Stimulated activated memory B cell treated with anti-CD40 and anti-IgM and Interleukin-4, amounts not matched to agents 10 μg/mL and 1 μg/mL and 100 μg/mL, for 72 hours (primary cell): ENCODE measurements around the gene FILIP1L.

Experiments
- ATAC-seq: fragments of 150-1000 bp; cut with Tn5 transposase; 2 replicates; pipeline ENCODE4 v1.10.0; 2021
- H3K27ac Mint-ChIP-seq: one replicate; pipeline ENCODE4 v1.8.0; 2022; ENCODE audit warnings: mild to moderate bottlenecking, mixed read lengths
- H3K27me3 Mint-ChIP-seq: one replicate; pipeline ENCODE4 v1.8.0; 2022; ENCODE audit warnings: mixed read lengths
- H3K36me3 Mint-ChIP-seq: one replicate; pipeline ENCODE4 v1.8.0; 2022; ENCODE audit warnings: mixed read lengths
- H3K4me1 Mint-ChIP-seq: one replicate; pipeline ENCODE4 v1.8.0; 2022; ENCODE audit warnings: mixed read lengths
- H3K4me3 Mint-ChIP-seq: one replicate; pipeline ENCODE4 v1.8.0; 2022; ENCODE audit warnings: mild to moderate bottlenecking, moderate library complexity, mixed read lengths
- H3K9me3 Mint-ChIP-seq: one replicate; pipeline ENCODE4 v1.8.0; 2022; ENCODE audit warnings: mixed read lengths

Gene FILIP1L

GRCh38 chr3:100114413-100115030 lies at the start of gene FILIP1L:
FILIP1L (minus strand) TSS chr3:100114501.
- ATAC-seq = no peak
- no peaks in the 10 kb centered on the region for H3K27me3 Mint-ChIP-seq
- no peaks in the 10 kb centered on the region for H3K4me1 Mint-ChIP-seq
- no peak within 1 kb of the TSS for H3K27ac Mint-ChIP-seq
- peaks cover 17% of the 10 kb centered on the region for H3K36me3 Mint-ChIP-seq
- H3K9me3 Mint-ChIP-seq = no peaks in the 10 kb centered on the region
- H3K4me3 Mint-ChIP-seq = no peak within 1 kb of the TSS

GRCh38 chr3:100163787-100164186 lies 49.5 kb upstream of the FILIP1L start:
- no peaks in the 10 kb centered on the region for H3K9me3 Mint-ChIP-seq
- ATAC-seq = no peak
- H3K36me3 Mint-ChIP-seq = peaks cover 31% of the 10 kb centered on the region
- H3K27me3 Mint-ChIP-seq = no peaks in the 10 kb centered on the region
- no peak overlapping the region for H3K4me3 Mint-ChIP-seq
- no peaks in the 10 kb centered on the region for H3K4me1 Mint-ChIP-seq
- H3K27ac Mint-ChIP-seq = no peak overlapping the region

- Mint-ChIP-seq H3K9me3 (peaks cover 5% of the 10 kb centered on the region), H3K4me1 (no peaks in the 10 kb centered on the region), H3K27ac (no peak overlapping the region), H3K4me3 (no peak overlapping the region), H3K36me3 (peaks cover 39% of the 10 kb centered on the region), H3K27me3 (no peaks in the 10 kb centered on the region)
- ATAC-seq = no peak
Observed at GRCh38 chr3:100160521-100160920, 46.2 kb upstream of the FILIP1L start.

- no peak overlapping the region for H3K27ac Mint-ChIP-seq
- H3K9me3 Mint-ChIP-seq = peaks cover 11% of the 10 kb centered on the region
- H3K4me1 Mint-ChIP-seq = no peaks in the 10 kb centered on the region
- no peak for ATAC-seq
- H3K27me3 Mint-ChIP-seq = no peaks in the 10 kb centered on the region
- no peak overlapping the region for H3K4me3 Mint-ChIP-seq
- H3K36me3 Mint-ChIP-seq = peaks cover 48% of the 10 kb centered on the region
Observed at GRCh38 chr3:100159331-100160153, 45.2 kb upstream of the FILIP1L start.

GRCh38 chr3:100158918-100159330 lies 44.6 kb upstream of the FILIP1L start:
- Mint-ChIP-seq H3K4me1 (no peaks in the 10 kb centered on the region), H3K36me3 (peaks cover 48% of the 10 kb centered on the region), H3K4me3 (no peak overlapping the region), H3K9me3 (peaks cover 11% of the 10 kb centered on the region), H3K27me3 (no peaks in the 10 kb centered on the region), H3K27ac (no peak overlapping the region)
- no peak for ATAC-seq

GRCh38 chr3:100157685-100158084 lies 43.4 kb upstream of the FILIP1L start:
- H3K27me3 Mint-ChIP-seq = no peaks in the 10 kb centered on the region
- ATAC-seq = no peak
- H3K4me3 Mint-ChIP-seq = no peak overlapping the region
- H3K4me1 Mint-ChIP-seq = no peaks in the 10 kb centered on the region
- H3K36me3 Mint-ChIP-seq = peaks cover 57% of the 10 kb centered on the region
- H3K9me3 Mint-ChIP-seq = peaks cover 11% of the 10 kb centered on the region
- no peak overlapping the region for H3K27ac Mint-ChIP-seq

- Mint-ChIP-seq H3K4me3 (no peak overlapping the region), H3K27ac (no peak overlapping the region), H3K27me3 (no peaks in the 10 kb centered on the region), H3K4me1 (no peaks in the 10 kb centered on the region), H3K36me3 (peaks cover 66% of the 10 kb centered on the region), H3K9me3 (peaks cover 11% of the 10 kb centered on the region)
- ATAC-seq = no peak
Observed at GRCh38 chr3:100155590-100155989, 41.3 kb upstream of the FILIP1L start.

- Mint-ChIP-seq H3K4me1 (no peaks in the 10 kb centered on the region), H3K36me3 (peaks cover 65% of the 10 kb centered on the region), H3K9me3 (peaks cover 11% of the 10 kb centered on the region), H3K4me3 (no peak overlapping the region), H3K27me3 (no peaks in the 10 kb centered on the region), H3K27ac (no peak overlapping the region)
- ATAC-seq = no peak
Observed at GRCh38 chr3:100155128-100155527, 40.8 kb upstream of the FILIP1L start.

- Mint-ChIP-seq H3K9me3 (peaks cover 11% of the 10 kb centered on the region), H3K27me3 (no peaks in the 10 kb centered on the region), H3K27ac (no peak overlapping the region), H3K36me3 (peaks cover 71% of the 10 kb centered on the region), H3K4me3 (no peak overlapping the region), H3K4me1 (no peaks in the 10 kb centered on the region)
- no peak for ATAC-seq
Observed at GRCh38 chr3:100154171-100154570, 39.9 kb upstream of the FILIP1L start.

GRCh38 chr3:100151024-100151707 lies 36.9 kb upstream of the FILIP1L start:
- H3K4me1 Mint-ChIP-seq = no peaks in the 10 kb centered on the region

GRCh38 chr3:100150473-100150872 lies 36.2 kb upstream of the FILIP1L start:
- H3K36me3 Mint-ChIP-seq = peaks cover 63% of the 10 kb centered on the region
- no peaks in the 10 kb centered on the region for H3K4me1 Mint-ChIP-seq
- peaks cover 6% of the 10 kb centered on the region for H3K9me3 Mint-ChIP-seq
- ATAC-seq = no peak
- H3K27ac Mint-ChIP-seq = no peak overlapping the region
- H3K27me3 Mint-ChIP-seq = no peaks in the 10 kb centered on the region
- no peak overlapping the region for H3K4me3 Mint-ChIP-seq

More at GRCh38 chr3:100151024-100151707, 36.9 kb upstream of the FILIP1L start:
- peaks cover 67% of the 10 kb centered on the region for H3K36me3 Mint-ChIP-seq
- no peaks in the 10 kb centered on the region for H3K27me3 Mint-ChIP-seq
- no peak overlapping the region for H3K4me3 Mint-ChIP-seq
- ATAC-seq = no peak
- no peak overlapping the region for H3K27ac Mint-ChIP-seq
- peaks cover 6% of the 10 kb centered on the region for H3K9me3 Mint-ChIP-seq

- H3K9me3 Mint-ChIP-seq = peaks cover under 1% of the 10 kb centered on the region
Observed at GRCh38 chr3:100149713-100150415, 35.6 kb upstream of the FILIP1L start.

GRCh38 chr3:100149130-100149529 lies 34.8 kb upstream of the FILIP1L start:
- no peak overlapping the region for H3K4me3 Mint-ChIP-seq
- H3K27me3 Mint-ChIP-seq = no peaks in the 10 kb centered on the region
- H3K27ac Mint-ChIP-seq = no peak overlapping the region
- ATAC-seq = no peak
- H3K36me3 Mint-ChIP-seq = peaks cover 60% of the 10 kb centered on the region
- H3K9me3 Mint-ChIP-seq = peaks cover 1% of the 10 kb centered on the region
- H3K4me1 Mint-ChIP-seq = peaks cover 6% of the 10 kb centered on the region

More at GRCh38 chr3:100149713-100150415, 35.6 kb upstream of the FILIP1L start:
- peaks cover 57% of the 10 kb centered on the region for H3K36me3 Mint-ChIP-seq
- no peak overlapping the region for H3K27ac Mint-ChIP-seq
- H3K27me3 Mint-ChIP-seq = no peaks in the 10 kb centered on the region
- H3K4me3 Mint-ChIP-seq = no peak overlapping the region
- no peak for ATAC-seq
- H3K4me1 Mint-ChIP-seq = no peaks in the 10 kb centered on the region

GRCh38 chr3:100144255-100144866 lies 30.1 kb upstream of the FILIP1L start:
- no peaks in the 10 kb centered on the region for H3K27me3 Mint-ChIP-seq
- H3K4me1 Mint-ChIP-seq = peaks cover 11% of the 10 kb centered on the region
- peaks cover 15% of the 10 kb centered on the region for H3K9me3 Mint-ChIP-seq
- H3K27ac Mint-ChIP-seq = no peak overlapping the region
- H3K36me3 Mint-ChIP-seq = peaks cover 46% of the 10 kb centered on the region
- no peak overlapping the region for H3K4me3 Mint-ChIP-seq
- ATAC-seq = peak; percentile 54

GRCh38 chr3:100141586-100141985 lies 27.3 kb upstream of the FILIP1L start:
- Mint-ChIP-seq H3K9me3 (peaks cover 15% of the 10 kb centered on the region), H3K27me3 (no peaks in the 10 kb centered on the region), H3K4me1 (peaks cover 11% of the 10 kb centered on the region), H3K27ac (no peak overlapping the region), H3K36me3 (peaks cover 52% of the 10 kb centered on the region), H3K4me3 (no peak overlapping the region)
- no peak for ATAC-seq
